GM23338 (cell line): ENCODE data around the gene TPBG. TPM values are rescaled to one million over a fixed set of nuclear protein-coding genes. Genes with fewer than 3 reads are reported as not detected.

Source experiments
- ATAC-seq: fragments of 200-7000 bp; cut with Tn5 transposase; 3 replicates; pipeline ENCODE4 v1.9.1; 2020
- DNase-seq: peaks from one replicate; pipeline ENCODE4 v3.0.0-alpha.2; 2015; ENCODE audit warnings: low spot score
- H2AFZ ChIP-seq: fragments of 200-600 bp; sonication (generic); 2 replicates; pipeline ENCODE4 v1.8.0; 2016; ENCODE audit warnings: antibody characterized with exemption, mild to moderate bottlenecking, moderate library complexity
- H3F3A ChIP-seq: fragments of 200-600 bp; sonication (generic); replicated peaks from 2 replicates; pipeline ENCODE4 v1.8.0; 2017; ENCODE audit warnings: antibody characterized with exemption, mixed run types, low read depth
- H3K27ac ChIP-seq: fragments of 200-600 bp; sonication (generic); 2 replicates; pipeline ENCODE4 v1.6.1; 2016; ENCODE audit warnings: low read depth
- H3K27me3 ChIP-seq: fragments of 200-600 bp; sonication (generic); 2 replicates; pipeline ENCODE4 v1.8.0; 2016; ENCODE audit warnings: mild to moderate bottlenecking, mixed run types, moderate library complexity; ENCODE audit not compliant: insufficient read depth
- H3K36me3 ChIP-seq: fragments of 200-600 bp; sonication (generic); 2 replicates; pipeline ENCODE4 v1.8.0; 2016; ENCODE audit warnings: mild to moderate bottlenecking; ENCODE audit not compliant: insufficient read depth
- H3K4me1 ChIP-seq: fragments of 200-600 bp; sonication (generic); 2 replicates; pipeline ENCODE4 v1.8.0; 2016; ENCODE audit warnings: mild to moderate bottlenecking, moderate library complexity; ENCODE audit not compliant: insufficient read depth
- H3K4me2 ChIP-seq: fragments of 200-600 bp; sonication (generic); 2 replicates; pipeline ENCODE4 v1.7.1; 2017; ENCODE audit warnings: mixed run types
- H3K4me3 ChIP-seq: fragments of 200-600 bp; sonication (generic); 2 replicates; pipeline ENCODE4 v1.6.1; 2016; ENCODE audit warnings: mixed run types
- H3K79me2 ChIP-seq: fragments of 200-600 bp; sonication (generic); replicated peaks from 2 replicates; pipeline ENCODE4 v1.8.0; 2017; ENCODE audit warnings: mild to moderate bottlenecking; ENCODE audit not compliant: insufficient read depth
- H3K9me2 ChIP-seq: fragments of 200-600 bp; sonication (generic); 2 replicates; pipeline ENCODE4 v1.8.0; 2017; ENCODE audit not compliant: insufficient read depth
- H4K20me1 ChIP-seq: fragments of 200-600 bp; sonication (generic); replicated peaks from 2 replicates; pipeline ENCODE4 v1.8.0; 2017; ENCODE audit warnings: mild to moderate bottlenecking; ENCODE audit not compliant: insufficient read depth
- H3K27ac Mint-ChIP-seq: 2 replicates; pipeline ENCODE4 v1.8.0; 2020; ENCODE audit warnings: inconsistent platforms, mild to moderate bottlenecking, moderate library complexity, mixed read lengths
- H3K27me3 Mint-ChIP-seq: 3 replicates; pipeline ENCODE4 v1.8.0; 2022; ENCODE audit warnings: low read depth, mild to moderate bottlenecking, moderate library complexity, mixed read lengths, inconsistent platforms; ENCODE audit not compliant: insufficient read depth, poor library complexity
- H3K36me3 Mint-ChIP-seq: 3 replicates; pipeline ENCODE4 v1.8.0; 2021; ENCODE audit warnings: low read depth, mild to moderate bottlenecking, inconsistent platforms, moderate library complexity, mixed read lengths
- H3K4me1 Mint-ChIP-seq: 3 replicates; pipeline ENCODE4 v1.8.0; 2020; ENCODE audit warnings: mild to moderate bottlenecking, inconsistent platforms, mixed read lengths
- H3K4me3 Mint-ChIP-seq: 3 replicates; pipeline ENCODE4 v1.8.0; 2021; ENCODE audit warnings: moderate library complexity, mild to moderate bottlenecking, inconsistent platforms, mixed read lengths
- H3K9me3 Mint-ChIP-seq: 3 replicates; pipeline ENCODE4 v1.8.0; 2020; ENCODE audit warnings: moderate library complexity, mild to moderate bottlenecking, inconsistent platforms, mixed read lengths
- EZH2 ChIP-seq: fragments of 200-600 bp; sonication (generic); IDR thresholded peaks from one replicate; pipeline ENCODE4 v1.8.0; 2017; ENCODE audit warnings: antibody characterized with exemption, mild to moderate bottlenecking, low read depth; ENCODE audit not compliant: unreplicated experiment
- EZH2phosphoT487 ChIP-seq: fragments of 200-600 bp; sonication (generic); IDR thresholded peaks from one replicate; pipeline ENCODE4 v1.8.1; 2018; ENCODE audit warnings: antibody characterized with exemption; ENCODE audit not compliant: unreplicated experiment
- POLR2AphosphoS5 ChIP-seq: IDR thresholded peaks from 2 replicates; pipeline ENCODE4 v1.6.1; 2016; ENCODE audit warnings: antibody characterized with exemption, low read depth
- STAT1 ChIP-seq: IDR thresholded peaks from one replicate; pipeline ENCODE4 v1.6.1; 2016; ENCODE audit warnings: antibody characterized with exemption; ENCODE audit not compliant: unreplicated experiment
- ZNF114 ChIP-seq: fragments of 250-450 bp; sonication (Bioruptor Pico); IDR thresholded peaks from 2 replicates; pipeline ENCODE4 v1.5.0; 2020; ENCODE audit warnings: mild to moderate bottlenecking, moderate library complexity
- ZNF331 ChIP-seq: fragments of 250-450 bp; sonication (Bioruptor Pico); IDR thresholded peaks from 2 replicates; pipeline ENCODE4 v1.5.0; 2020; ENCODE audit warnings: low read depth, mild to moderate bottlenecking, moderate library complexity
- polyA plus RNA-seq: library from polyadenylated mRNA; unstranded; fragments of >200 nt; fragmentation: Nextera tagmentation; extraction: Ambion mirVana; gene quantifications from 2 replicates; pipeline ENCODE4 v1.2.1, GENCODE V29; 2016
- total RNA-seq: library from RNA; depleted of rRNA; stranded (reverse); fragments of >200 nt; shearing (Covaris generic); gene quantifications from 2 replicates; pipeline ENCODE4 v1.2.3, GENCODE V29; 2014
- TF ChIP-seq, protein P1 (sequence below), 2 experiments: fragments of 200-600 bp in 1 of 2; sonication (generic) in 1 of 2; conservative IDR thresholded peaks; 2 replicates each; pipeline versions ENCODE4 v1.5.1 to v1.6.1; 2016 to 2017; ENCODE audit warnings: antibody characterized with exemption in 2 of 2, low read depth in 2 of 2, mild to moderate bottlenecking in 2 of 2, moderate library complexity in 1 of 2
- TF ChIP-seq, protein P2 (sequence below): IDR thresholded peaks from 2 replicates; pipeline ENCODE4 v1.6.1; 2016; ENCODE audit warnings: antibody characterized with exemption
- TF ChIP-seq, protein P3 (sequence below): IDR thresholded peaks from one replicate; pipeline ENCODE4 v1.6.1; 2018; ENCODE audit warnings: antibody characterized with exemption; ENCODE audit not compliant: unreplicated experiment

Gene TPBG
- total and polyA plus RNA-seq, 2 experiments from 2014 or later: 22.1 to 33.0 TPM

DNA sequence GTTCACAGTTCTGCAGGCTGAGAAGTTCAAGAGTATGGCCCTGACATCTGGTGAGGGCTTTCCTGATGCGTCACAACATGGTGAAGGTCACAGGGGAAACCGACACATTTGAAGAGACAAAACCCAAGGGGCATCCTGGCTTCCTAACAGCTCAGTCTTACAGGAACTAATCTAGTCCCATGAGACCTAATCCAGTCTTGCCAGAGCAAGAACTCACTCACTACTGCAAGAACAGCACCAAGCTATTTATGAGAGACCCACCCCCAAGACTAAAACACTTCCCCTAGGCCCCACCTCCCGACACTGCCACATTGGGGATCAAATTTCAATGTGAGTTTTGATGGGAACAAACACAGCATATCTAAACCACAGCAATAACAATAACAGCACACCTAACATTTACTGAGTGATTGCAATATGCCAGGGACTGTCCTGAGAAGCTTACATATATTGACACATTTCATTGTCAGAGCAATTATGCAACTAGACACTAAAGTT, 46.6 kb downstream of the TPBG start:
- Histone ChIP-seq H3K79me2 (no peaks in the 10 kb centered on the region), H3F3A (no peaks in the 10 kb centered on the region), H4K20me1 (no peaks in the 10 kb centered on the region), H3K27me3 (no peaks in the 10 kb centered on the region), H3K4me1 (0 out of 2 replicates have a peak, but pooled peaks cover 7% of the 10 kb centered on the region), H3K27ac (no peak overlapping the region), H3K4me3 (no peak overlapping the region), H3K4me2 (no peak overlapping the region), H2AFZ (no peak overlapping the region), H3K36me3 (no peaks in the 10 kb centered on the region), H3K9me2 (no peaks in the 10 kb centered on the region; the same call in 1 of the 2 replicates)
- TF ChIP-seq, protein P1, sequence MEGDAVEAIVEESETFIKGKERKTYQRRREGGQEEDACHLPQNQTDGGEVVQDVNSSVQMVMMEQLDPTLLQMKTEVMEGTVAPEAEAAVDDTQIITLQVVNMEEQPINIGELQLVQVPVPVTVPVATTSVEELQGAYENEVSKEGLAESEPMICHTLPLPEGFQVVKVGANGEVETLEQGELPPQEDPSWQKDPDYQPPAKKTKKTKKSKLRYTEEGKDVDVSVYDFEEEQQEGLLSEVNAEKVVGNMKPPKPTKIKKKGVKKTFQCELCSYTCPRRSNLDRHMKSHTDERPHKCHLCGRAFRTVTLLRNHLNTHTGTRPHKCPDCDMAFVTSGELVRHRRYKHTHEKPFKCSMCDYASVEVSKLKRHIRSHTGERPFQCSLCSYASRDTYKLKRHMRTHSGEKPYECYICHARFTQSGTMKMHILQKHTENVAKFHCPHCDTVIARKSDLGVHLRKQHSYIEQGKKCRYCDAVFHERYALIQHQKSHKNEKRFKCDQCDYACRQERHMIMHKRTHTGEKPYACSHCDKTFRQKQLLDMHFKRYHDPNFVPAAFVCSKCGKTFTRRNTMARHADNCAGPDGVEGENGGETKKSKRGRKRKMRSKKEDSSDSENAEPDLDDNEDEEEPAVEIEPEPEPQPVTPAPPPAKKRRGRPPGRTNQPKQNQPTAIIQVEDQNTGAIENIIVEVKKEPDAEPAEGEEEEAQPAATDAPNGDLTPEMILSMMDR (conservative IDR thresholded peaks at IDR 0.05; ENCODE audit: low read depth in 2 of 2): no peak
- TF ChIP-seq EZH2phosphoT487: no peak
- no peak for TF ChIP-seq ZNF114 (CRISPR knock-in tag)
- no peak for TF ChIP-seq ZNF331
- TF ChIP-seq, protein P2, sequence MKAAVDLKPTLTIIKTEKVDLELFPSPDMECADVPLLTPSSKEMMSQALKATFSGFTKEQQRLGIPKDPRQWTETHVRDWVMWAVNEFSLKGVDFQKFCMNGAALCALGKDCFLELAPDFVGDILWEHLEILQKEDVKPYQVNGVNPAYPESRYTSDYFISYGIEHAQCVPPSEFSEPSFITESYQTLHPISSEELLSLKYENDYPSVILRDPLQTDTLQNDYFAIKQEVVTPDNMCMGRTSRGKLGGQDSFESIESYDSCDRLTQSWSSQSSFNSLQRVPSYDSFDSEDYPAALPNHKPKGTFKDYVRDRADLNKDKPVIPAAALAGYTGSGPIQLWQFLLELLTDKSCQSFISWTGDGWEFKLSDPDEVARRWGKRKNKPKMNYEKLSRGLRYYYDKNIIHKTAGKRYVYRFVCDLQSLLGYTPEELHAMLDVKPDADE: no peak
- TF ChIP-seq, protein P3, sequence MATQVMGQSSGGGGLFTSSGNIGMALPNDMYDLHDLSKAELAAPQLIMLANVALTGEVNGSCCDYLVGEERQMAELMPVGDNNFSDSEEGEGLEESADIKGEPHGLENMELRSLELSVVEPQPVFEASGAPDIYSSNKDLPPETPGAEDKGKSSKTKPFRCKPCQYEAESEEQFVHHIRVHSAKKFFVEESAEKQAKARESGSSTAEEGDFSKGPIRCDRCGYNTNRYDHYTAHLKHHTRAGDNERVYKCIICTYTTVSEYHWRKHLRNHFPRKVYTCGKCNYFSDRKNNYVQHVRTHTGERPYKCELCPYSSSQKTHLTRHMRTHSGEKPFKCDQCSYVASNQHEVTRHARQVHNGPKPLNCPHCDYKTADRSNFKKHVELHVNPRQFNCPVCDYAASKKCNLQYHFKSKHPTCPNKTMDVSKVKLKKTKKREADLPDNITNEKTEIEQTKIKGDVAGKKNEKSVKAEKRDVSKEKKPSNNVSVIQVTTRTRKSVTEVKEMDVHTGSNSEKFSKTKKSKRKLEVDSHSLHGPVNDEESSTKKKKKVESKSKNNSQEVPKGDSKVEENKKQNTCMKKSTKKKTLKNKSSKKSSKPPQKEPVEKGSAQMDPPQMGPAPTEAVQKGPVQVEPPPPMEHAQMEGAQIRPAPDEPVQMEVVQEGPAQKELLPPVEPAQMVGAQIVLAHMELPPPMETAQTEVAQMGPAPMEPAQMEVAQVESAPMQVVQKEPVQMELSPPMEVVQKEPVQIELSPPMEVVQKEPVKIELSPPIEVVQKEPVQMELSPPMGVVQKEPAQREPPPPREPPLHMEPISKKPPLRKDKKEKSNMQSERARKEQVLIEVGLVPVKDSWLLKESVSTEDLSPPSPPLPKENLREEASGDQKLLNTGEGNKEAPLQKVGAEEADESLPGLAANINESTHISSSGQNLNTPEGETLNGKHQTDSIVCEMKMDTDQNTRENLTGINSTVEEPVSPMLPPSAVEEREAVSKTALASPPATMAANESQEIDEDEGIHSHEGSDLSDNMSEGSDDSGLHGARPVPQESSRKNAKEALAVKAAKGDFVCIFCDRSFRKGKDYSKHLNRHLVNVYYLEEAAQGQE: no peak
- TF ChIP-seq STAT1: no peak
- TF ChIP-seq POLR2AphosphoS5: no peak
- DNase-seq (no peak), ATAC-seq (no peak)
- Mint-ChIP-seq H3K27ac (no peak overlapping the region), H3K4me1 (peaks cover 7% of the 10 kb centered on the region; the same call in 2 of the 3 replicates), H3K36me3 (no peaks in the 10 kb centered on the region), H3K27me3 (peaks cover 4% of the 10 kb centered on the region), H3K9me3 (no peaks in the 10 kb centered on the region), H3K4me3 (no peak overlapping the region)

DNA sequence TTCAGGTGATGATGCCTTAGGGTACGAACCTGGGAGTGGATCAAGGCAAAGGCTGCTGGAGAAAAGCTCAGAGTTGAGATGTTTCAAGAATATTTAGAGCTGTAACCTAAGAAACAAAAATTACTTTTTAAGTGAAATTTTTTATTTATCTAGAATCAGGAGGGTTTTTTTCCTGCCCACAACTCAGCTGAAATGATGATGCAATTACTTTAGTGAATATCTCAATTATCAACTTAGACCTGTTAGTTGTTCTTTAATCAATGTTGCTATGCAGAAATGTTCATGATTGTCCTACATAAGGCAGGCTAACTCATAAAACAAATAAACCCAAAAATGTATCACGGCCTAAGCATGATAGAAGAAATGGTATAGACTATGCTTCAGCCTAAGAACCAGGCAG, 50.3 kb downstream of the TPBG start:
- no peak for ATAC-seq
- Mint-ChIP-seq H3K27ac (no peak overlapping the region), H3K4me1 (peaks cover 8% of the 10 kb centered on the region; the same call in 1 of the 3 replicates), H3K27me3 (peaks cover 5% of the 10 kb centered on the region), H3K9me3 (no peaks in the 10 kb centered on the region), H3K4me3 (no peak overlapping the region), H3K36me3 (no peaks in the 10 kb centered on the region)
- Histone ChIP-seq H3K4me1 (0 out of 2 replicates have a peak, but pooled peaks cover 7% of the 10 kb centered on the region), H3K27ac (no peak overlapping the region), H3K9me2 (no peaks in the 10 kb centered on the region; the same call in 1 of the 2 replicates), H3K4me2 (no peak overlapping the region), H4K20me1 (no peaks in the 10 kb centered on the region), H3K27me3 (no peaks in the 10 kb centered on the region), H3F3A (no peaks in the 10 kb centered on the region), H3K79me2 (no peaks in the 10 kb centered on the region), H3K4me3 (no peak overlapping the region), H3K36me3 (no peaks in the 10 kb centered on the region), H2AFZ (no peak overlapping the region)
- no peak for DNase-seq
- TF ChIP-seq POLR2AphosphoS5: no peak
- TF ChIP-seq STAT1: no peak
- TF ChIP-seq EZH2: no peak
- TF ChIP-seq EZH2phosphoT487: no peak
